ENCODE results near the gene LGALSL. TPM values are rescaled to one million over a fixed set of nuclear protein-coding genes. Genes with fewer than 3 reads are reported as not detected.

The LGALSL gene
- polyA plus RNA-seq, 1 of the 3 experiments (the other 2 are of a cell fraction) = 6.5 TPM

DNA sequence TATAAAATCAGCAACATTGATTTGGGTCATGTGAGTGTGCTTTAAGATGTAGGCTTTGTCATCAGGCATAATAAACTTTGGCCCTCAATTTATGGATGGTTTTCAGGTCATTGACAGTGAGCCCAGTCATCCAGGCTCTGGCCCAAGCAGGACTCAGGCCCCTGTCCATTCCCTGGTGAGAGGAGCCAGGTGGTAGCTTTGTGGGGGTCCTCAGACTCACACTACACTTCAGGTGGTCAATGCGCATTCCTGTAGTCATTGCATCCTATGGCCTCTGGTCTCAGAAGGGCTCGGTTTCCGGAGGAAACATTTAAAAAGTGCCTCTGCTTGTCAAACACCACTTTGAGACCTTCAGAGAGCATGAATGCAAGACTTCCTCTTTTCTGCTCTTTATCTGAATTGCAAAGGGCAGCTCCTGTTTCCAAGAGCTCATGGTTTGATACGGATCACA, 20.2 kb downstream of the LGALSL start:
- no peak overlapping the region for H3K27ac ChIP-seq (ENCODE audit: low read depth in 2 of 2, low read length in 1 of 2)
- no peaks in the 10 kb centered on the region for H3F3A ChIP-seq (replicated peaks; ENCODE audit: insufficient read depth)
- no peaks in the 10 kb centered on the region for H3K9me3 ChIP-seq
- ChIA-PET POLR2A (no interaction called here), CTCF (interaction anchor here (0.7 to 2.7 kb wide), 6 partner anchors 9 to 172 kb away, joined by 3 to 14 read pairs (median 3); no protein-coding TSS in a partner anchor)
- whole genome bisulfite sequencing (ENCODE audit: low lambda C conversion rate) = 88% methylated on average over 2 of the region's 4 CpGs
- H3K4me3 ChIP-seq (ENCODE audit: low read depth in 2 of 2, low read length in 1 of 2) = no peak overlapping the region
- peaks cover under 1% of the 10 kb centered on the region; the same call in 1 of the 2 replicates for H3K27me3 ChIP-seq (ENCODE audit: insufficient read depth)
- no peak overlapping the region for H3K9ac ChIP-seq
- no peak overlapping the region for H2AFZ ChIP-seq (ENCODE audit: low read depth)
- no peak for TF ChIP-seq TEAD4 (IDR thresholded peaks at IDR 0.05; ENCODE audit: borderline replicate concordance, insufficient read depth)
- TF ChIP-seq RXRA (IDR thresholded peaks at IDR 0.05; ENCODE audit: borderline replicate concordance, low read depth) = no peak
- no peak for TF ChIP-seq PBX3 (IDR thresholded peaks at IDR 0.05)
- no peak for TF ChIP-seq JUND (IDR thresholded peaks at IDR 0.05)
- TF ChIP-seq NRF1 (IDR thresholded peaks at IDR 0.05; ENCODE audit: low read depth, low read length) = no peak
- TF ChIP-seq ELF1 (IDR thresholded peaks at IDR 0.05) = no peak
- no peak for TF ChIP-seq TAF1 (IDR thresholded peaks at IDR 0.05; ENCODE audit: borderline replicate concordance, low read depth, low read length)
- no peak for TF ChIP-seq RCOR1 (IDR thresholded peaks at IDR 0.05; ENCODE audit: low read length)
- TF ChIP-seq NFIC (IDR thresholded peaks at IDR 0.05; ENCODE audit: borderline replicate concordance) = no peak
- TF ChIP-seq TCF12 (IDR thresholded peaks at IDR 0.05) = no peak
- DNase-seq = no peak
- H3K4me2 ChIP-seq = no peak overlapping the region
- no peaks in the 10 kb centered on the region; a peak in 1 of 4 replicates for H3K4me1 ChIP-seq (ENCODE audit: control insufficient read depth in 1 of 2, insufficient read depth in 2 of 2, low read depth in 1 of 2, low read length in 1 of 2)
- no peaks in the 10 kb centered on the region for H3K9me2 ChIP-seq
- H3K36me3 ChIP-seq (replicated peaks in 1 of 2; ENCODE audit: control insufficient read depth in 1 of 2, insufficient read depth in 2 of 2, low read length in 1 of 2) = no peaks in the 10 kb centered on the region
- no peaks in the 10 kb centered on the region for H3K79me2 ChIP-seq (ENCODE audit: insufficient read depth)
- no peaks in the 10 kb centered on the region for H4K20me1 ChIP-seq (ENCODE audit: insufficient read depth)

DNA sequence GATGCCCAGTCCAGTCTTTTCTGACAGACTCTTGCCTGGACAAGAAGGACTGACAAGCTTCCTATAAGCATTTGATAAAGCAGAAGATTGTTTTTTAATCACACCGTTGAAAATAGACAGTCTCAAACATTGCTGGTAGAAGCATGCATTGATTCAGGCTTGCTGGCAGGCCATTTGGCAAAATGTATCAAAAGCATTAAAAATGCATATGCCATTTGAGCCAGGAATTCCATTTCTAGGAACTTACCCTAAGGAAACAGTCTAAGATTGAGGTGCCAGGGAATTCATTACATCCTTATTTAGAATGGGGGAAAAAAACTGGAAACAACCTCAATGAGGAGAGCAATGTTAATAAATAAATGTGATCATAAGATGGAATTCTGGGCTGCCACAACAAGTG, 20.7 kb downstream of the LGALSL start:
- no peaks in the 10 kb centered on the region for H3F3A ChIP-seq (replicated peaks; ENCODE audit: insufficient read depth)
- no peak overlapping the region for H3K27ac ChIP-seq (ENCODE audit: low read depth in 2 of 2, low read length in 1 of 2)
- 26% methylated on average over 1 of the region's 1 CpG for WGBS (ENCODE audit: low lambda C conversion rate)
- H3K4me1 ChIP-seq (ENCODE audit: control insufficient read depth in 1 of 2, insufficient read depth in 2 of 2, low read depth in 1 of 2, low read length in 1 of 2) = no peaks in the 10 kb centered on the region; a peak in 1 of 4 replicates
- TF ChIP-seq JUND (IDR thresholded peaks at IDR 0.05) (no peak), GABPA (IDR thresholded peaks at IDR 0.05; ENCODE audit: low read depth) (no peak), EZH2phosphoT487 (IDR thresholded peaks at IDR 0.05; ENCODE audit: borderline replicate concordance, low read depth) (no peak), TAF1 (IDR thresholded peaks at IDR 0.05; ENCODE audit: borderline replicate concordance, low read depth, low read length) (no peak), FOXJ3 (CRISPR knock-in tag; IDR thresholded peaks at IDR 0.05) (no peak), FOSL2 (IDR thresholded peaks at IDR 0.05; ENCODE audit: borderline replicate concordance, low read depth) (no peak), RXRA (IDR thresholded peaks at IDR 0.05; ENCODE audit: borderline replicate concordance, low read depth) (no peak), EP300 (IDR thresholded peaks at IDR 0.05; ENCODE audit: borderline replicate concordance in 1 of 2, low read depth in 1 of 2, low read length in 1 of 2) (no peak), YY1 (IDR thresholded peaks at IDR 0.05; ENCODE audit: low read depth) (no peak), GATA2 (CRISPR knock-in tag; IDR thresholded peaks at IDR 0.05) (no peak), TCF12 (IDR thresholded peaks at IDR 0.05) (no peak), RCOR1 (IDR thresholded peaks at IDR 0.05; ENCODE audit: low read length) (no peak)
- TF ChIP-seq, protein P1, sequence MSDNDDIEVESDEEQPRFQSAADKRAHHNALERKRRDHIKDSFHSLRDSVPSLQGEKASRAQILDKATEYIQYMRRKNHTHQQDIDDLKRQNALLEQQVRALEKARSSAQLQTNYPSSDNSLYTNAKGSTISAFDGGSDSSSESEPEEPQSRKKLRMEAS (IDR thresholded peaks at IDR 0.05; ENCODE audit: low read depth) = no peak
- TF ChIP-seq, protein P2, sequence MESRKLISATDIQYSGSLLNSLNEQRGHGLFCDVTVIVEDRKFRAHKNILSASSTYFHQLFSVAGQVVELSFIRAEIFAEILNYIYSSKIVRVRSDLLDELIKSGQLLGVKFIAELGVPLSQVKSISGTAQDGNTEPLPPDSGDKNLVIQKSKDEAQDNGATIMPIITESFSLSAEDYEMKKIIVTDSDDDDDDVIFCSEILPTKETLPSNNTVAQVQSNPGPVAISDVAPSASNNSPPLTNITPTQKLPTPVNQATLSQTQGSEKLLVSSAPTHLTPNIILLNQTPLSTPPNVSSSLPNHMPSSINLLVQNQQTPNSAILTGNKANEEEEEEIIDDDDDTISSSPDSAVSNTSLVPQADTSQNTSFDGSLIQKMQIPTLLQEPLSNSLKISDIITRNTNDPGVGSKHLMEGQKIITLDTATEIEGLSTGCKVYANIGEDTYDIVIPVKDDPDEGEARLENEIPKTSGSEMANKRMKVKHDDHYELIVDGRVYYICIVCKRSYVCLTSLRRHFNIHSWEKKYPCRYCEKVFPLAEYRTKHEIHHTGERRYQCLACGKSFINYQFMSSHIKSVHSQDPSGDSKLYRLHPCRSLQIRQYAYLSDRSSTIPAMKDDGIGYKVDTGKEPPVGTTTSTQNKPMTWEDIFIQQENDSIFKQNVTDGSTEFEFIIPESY (IDR thresholded peaks at IDR 0.05; ENCODE audit: borderline replicate concordance, low read depth) = no peak
- no peaks in the 10 kb centered on the region for H3K36me3 ChIP-seq (replicated peaks in 1 of 2; ENCODE audit: control insufficient read depth in 1 of 2, insufficient read depth in 2 of 2, low read length in 1 of 2)
- no peaks in the 10 kb centered on the region for H3K9me2 ChIP-seq
- no peak overlapping the region for H3K9ac ChIP-seq
- POLR2A ChIA-PET = no interaction called here
- DNase-seq = no peak
- no peak overlapping the region for H3K4me3 ChIP-seq (ENCODE audit: low read depth in 2 of 2, low read length in 1 of 2)
- no peak overlapping the region for H3K4me2 ChIP-seq
- no peaks in the 10 kb centered on the region for H4K20me1 ChIP-seq (ENCODE audit: insufficient read depth)
- no peaks in the 10 kb centered on the region for H3K79me2 ChIP-seq (ENCODE audit: insufficient read depth)
- H3K9me3 ChIP-seq = no peaks in the 10 kb centered on the region
- no peaks in the 10 kb centered on the region; the same call in 1 of the 2 replicates for H3K27me3 ChIP-seq (ENCODE audit: insufficient read depth)
- no peak overlapping the region for H2AFZ ChIP-seq (ENCODE audit: low read depth)
- CTCF ChIA-PET = interaction anchor here (0.7 to 2.7 kb wide), 5 partner anchors 10 to 172 kb away, joined by 3 to 14 read pairs (median 3); no protein-coding TSS in a partner anchor
